ENCODE measurements around the gene CALHM5. TPM values are rescaled to one million over a fixed set of nuclear protein-coding genes. Genes with fewer than 3 reads are reported as not detected.

Gene CALHM5, protein sequence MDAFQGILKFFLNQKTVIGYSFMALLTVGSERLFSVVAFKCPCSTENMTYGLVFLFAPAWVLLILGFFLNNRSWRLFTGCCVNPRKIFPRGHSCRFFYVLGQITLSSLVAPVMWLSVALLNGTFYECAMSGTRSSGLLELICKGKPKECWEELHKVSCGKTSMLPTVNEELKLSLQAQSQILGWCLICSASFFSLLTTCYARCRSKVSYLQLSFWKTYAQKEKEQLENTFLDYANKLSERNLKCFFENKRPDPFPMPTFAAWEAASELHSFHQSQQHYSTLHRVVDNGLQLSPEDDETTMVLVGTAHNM
- not detected for polyA plus RNA-seq (ENCODE audit: low read depth in 6 of 6)

DNA sequence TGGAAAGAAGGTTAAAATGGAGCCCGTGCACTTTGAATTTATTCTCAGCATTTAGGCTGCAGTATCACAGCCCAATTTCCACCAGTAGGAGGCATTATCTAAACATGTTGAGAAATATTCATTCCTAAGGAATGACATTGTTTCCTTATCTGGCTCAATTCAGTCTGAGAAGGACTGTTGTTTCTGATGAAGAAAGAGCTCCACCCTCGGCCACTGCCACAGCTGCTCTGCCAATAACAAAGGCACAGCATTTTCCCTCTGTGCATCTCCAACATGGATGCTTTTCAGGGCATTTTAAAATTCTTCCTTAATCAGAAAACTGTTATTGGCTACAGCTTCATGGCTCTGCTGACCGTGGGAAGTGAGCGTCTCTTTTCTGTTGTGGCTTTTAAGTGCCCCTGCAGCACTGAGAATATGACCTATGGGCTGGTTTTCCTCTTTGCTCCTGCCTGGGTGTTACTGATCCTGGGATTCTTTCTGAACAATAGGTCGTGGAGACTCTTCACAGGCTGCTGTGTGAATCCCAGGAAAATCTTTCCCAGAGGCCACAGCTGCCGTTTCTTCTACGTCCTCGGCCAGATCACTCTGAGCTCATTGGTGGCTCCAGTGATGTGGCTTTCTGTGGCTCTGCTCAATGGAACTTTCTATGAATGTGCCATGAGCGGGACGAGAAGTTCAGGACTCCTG, at the start of gene CALHM5:
Gene CALHM5, plus strand, starts transcription at position 216 of the 687 bp plus-strand sequence. Its CDS starts 58 bp downstream, at position 274.
- Mint-ChIP-seq H3K4me1 (peaks cover 5 to 11% (median 10%) of the 10 kb centered on the region in 3 donors), H3K27ac (peak within 1 kb of the TSS in 1 of 6 donors; percentile 5), H3K36me3 (no peaks in the 10 kb centered on the region), H3K4me3 (no peak within 1 kb of the TSS), H3K27me3 (no peaks in the 10 kb centered on the region), H3K9me3 (peaks cover 0 to 11% (median 2%) of the 10 kb centered on the region in 7 donors)
- ATAC-seq (ENCODE audit: low read depth in 2 of 2) (no peak), DNase-seq (no peak)

DNA sequence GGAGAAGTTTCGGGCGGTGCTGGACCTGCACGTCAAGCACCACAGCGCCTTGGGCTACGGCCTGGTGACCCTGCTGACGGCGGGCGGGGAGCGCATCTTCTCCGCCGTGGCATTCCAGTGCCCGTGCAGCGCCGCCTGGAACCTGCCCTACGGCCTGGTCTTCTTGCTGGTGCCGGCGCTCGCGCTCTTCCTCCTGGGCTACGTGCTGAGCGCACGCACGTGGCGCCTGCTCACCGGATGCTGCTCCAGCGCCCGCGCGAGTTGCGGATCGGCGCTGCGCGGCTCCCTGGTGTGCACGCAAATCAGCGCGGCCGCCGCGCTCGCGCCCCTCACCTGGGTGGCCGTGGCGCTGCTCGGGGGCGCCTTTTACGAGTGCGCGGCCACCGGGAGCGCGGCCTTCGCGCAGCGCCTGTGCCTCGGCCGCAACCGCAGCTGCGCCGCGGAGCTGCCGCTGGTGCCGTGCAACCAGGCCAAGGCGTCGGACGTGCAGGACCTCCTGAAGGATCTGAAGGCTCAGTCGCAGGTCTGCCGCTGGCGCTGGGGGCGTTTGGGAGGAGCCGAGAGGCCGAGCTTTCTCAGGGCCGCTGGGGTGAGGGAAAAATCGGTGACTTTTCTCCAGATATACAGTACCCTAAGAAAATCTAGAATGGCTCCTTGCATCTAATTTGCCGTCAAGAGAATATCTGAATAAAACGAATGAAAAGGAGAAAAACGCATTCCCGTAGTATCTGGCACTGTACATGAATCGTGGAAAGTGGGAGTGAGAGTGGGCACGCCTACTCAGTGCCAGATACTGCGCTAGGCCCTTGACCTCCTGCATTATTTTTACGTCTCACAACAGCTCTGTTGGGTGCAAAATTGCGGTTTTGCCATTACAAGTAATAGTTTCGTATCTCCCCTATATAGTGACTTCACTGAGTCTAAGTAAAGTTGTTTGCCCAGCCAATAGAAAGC, 49.2 kb upstream of the CALHM5 start:
- H3K27me3 Mint-ChIP-seq, result no peaks in the 10 kb centered on the region
- H3K4me1 Mint-ChIP-seq, result peaks cover 33 to 59% (median 40%) of the 10 kb centered on the region in 3 donors
- H3K27ac Mint-ChIP-seq, result peak overlapping the region; percentile 93 to 98 (median 96)
- ATAC-seq (ENCODE audit: low read depth in 2 of 2) (peak; percentile 53 to 64), DNase-seq (peak; percentile 75)
- H3K9me3 Mint-ChIP-seq, result no peaks in the 10 kb centered on the region
- H3K4me3 Mint-ChIP-seq, result peak overlapping the region; percentile 87 to 98 (median 92)
- no peaks in the 10 kb centered on the region for H3K36me3 Mint-ChIP-seq

DNA sequence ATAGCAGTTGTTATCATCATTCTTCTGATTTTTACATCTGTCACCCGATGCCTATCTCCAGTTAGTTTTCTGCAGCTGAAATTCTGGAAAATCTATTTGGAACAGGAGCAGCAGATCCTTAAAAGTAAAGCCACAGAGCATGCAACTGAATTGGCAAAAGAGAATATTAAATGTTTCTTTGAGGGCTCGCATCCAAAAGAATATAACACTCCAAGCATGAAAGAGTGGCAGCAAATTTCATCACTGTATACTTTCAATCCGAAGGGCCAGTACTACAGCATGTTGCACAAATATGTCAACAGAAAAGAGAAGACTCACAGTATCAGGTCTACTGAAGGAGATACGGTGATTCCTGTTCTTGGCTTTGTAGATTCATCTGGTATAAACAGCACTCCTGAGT, 48.1 kb upstream of the CALHM5 start:
- DNase-seq (no peak), ATAC-seq (ENCODE audit: low read depth in 2 of 2) (no peak)
- Mint-ChIP-seq H3K36me3 (no peaks in the 10 kb centered on the region), H3K9me3 (no peaks in the 10 kb centered on the region), H3K4me1 (peaks cover 43 to 68% (median 48%) of the 10 kb centered on the region in 3 donors), H3K4me3 (peak overlapping the region; percentile 87 to 98 (median 92)), H3K27me3 (no peaks in the 10 kb centered on the region), H3K27ac (peak overlapping the region in 3 of 6 donors; percentile 71 to 95 (median 95))

DNA sequence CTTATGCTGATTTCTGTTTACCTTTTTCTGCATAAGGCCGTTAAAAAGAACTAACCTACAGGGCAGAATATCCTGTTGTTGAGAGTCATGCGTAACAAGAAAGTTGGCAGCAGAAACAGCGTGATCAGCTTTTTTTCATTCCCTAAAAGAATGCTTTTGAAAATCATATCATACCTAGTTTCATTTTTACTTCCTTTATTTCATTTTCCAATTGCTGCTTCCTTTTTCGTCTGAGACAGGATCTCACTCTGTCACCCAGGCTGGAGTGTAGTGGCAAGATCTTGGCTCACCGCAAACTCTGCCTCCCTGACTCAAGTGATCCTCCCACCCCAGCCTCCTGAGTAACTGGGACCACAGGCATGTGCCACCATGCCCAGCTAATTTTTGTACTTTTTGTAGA, 46.2 kb upstream of the CALHM5 start:
- H3K36me3 Mint-ChIP-seq, result no peaks in the 10 kb centered on the region
- DNase-seq (peak; percentile 83), ATAC-seq (ENCODE audit: low read depth in 2 of 2) (peak; percentile 76 to 84)
- H3K9me3 Mint-ChIP-seq, result peaks cover 0 to 2% (median 0%) of the 10 kb centered on the region in 7 donors
- H3K4me3 Mint-ChIP-seq, result peak overlapping the region in 6 of 8 donors; percentile 63 to 87 (median 84)
- H3K27ac Mint-ChIP-seq, result peak overlapping the region; percentile 88 to 97 (median 96)
- no peaks in the 10 kb centered on the region for H3K27me3 Mint-ChIP-seq
- H3K4me1 Mint-ChIP-seq, result peaks cover 43 to 63% (median 55%) of the 10 kb centered on the region in 3 donors

DNA sequence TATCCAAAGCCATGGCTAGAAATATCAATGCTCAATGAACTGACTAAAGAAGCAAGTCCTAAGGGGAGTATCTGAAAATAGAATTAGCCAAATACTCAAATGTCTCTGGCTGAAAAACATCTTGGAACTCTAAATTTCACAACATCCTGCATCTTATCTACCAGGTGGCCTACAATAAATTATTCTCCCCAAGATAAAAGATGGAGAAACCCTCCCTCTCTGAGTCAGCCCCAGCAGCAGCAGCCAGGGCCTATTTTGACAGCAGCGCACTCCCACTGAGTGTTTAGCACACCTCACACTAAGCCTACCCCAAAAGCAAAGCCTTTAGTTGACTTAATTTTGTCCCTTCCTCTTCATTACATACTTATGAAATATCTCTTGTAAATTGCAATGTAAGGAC, 44.3 kb upstream of the CALHM5 start:
- Mint-ChIP-seq H3K27ac (peak overlapping the region; percentile 88 to 96 (median 94)), H3K36me3 (no peaks in the 10 kb centered on the region), H3K4me3 (peak overlapping the region in 6 of 8 donors; percentile 22 to 78 (median 60)), H3K27me3 (no peaks in the 10 kb centered on the region), H3K9me3 (peaks cover 0 to 2% (median 0%) of the 10 kb centered on the region in 7 donors), H3K4me1 (peaks cover 31 to 50% (median 45%) of the 10 kb centered on the region in 3 donors)
- no peak for DNase-seq
- no peak for ATAC-seq (ENCODE audit: low read depth in 2 of 2)

DNA sequence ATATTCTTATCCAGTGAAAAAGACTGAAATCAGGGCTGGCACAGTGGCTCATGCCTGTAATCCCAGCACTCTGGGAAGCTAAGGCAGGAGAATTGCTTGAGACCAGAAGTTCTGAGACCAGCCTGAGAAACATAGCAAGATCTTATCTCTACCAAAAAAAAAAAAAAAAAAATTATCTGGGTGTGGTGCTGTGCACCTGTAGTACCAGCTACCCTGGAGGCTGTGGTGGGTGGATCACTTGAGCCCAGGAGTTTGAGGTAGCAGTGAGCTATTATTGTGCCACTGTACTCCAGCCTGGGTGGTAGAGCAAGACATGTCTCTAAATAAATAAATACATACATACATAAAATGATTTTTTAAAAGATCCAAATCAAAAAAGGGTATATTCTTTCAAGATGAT, 43.9 kb upstream of the CALHM5 start:
- ATAC-seq (ENCODE audit: low read depth in 2 of 2) (no peak), DNase-seq (no peak)
- H3K36me3 Mint-ChIP-seq, result no peaks in the 10 kb centered on the region
- H3K9me3 Mint-ChIP-seq, result peaks cover 0 to 2% (median 0%) of the 10 kb centered on the region in 7 donors
- H3K27me3 Mint-ChIP-seq, result no peaks in the 10 kb centered on the region
- H3K4me1 Mint-ChIP-seq, result peaks cover 31 to 48% (median 44%) of the 10 kb centered on the region in 3 donors
- H3K4me3 Mint-ChIP-seq, result peak overlapping the region in 7 of 8 donors; percentile 9 to 78 (median 38)
- peak overlapping the region; percentile 88 to 96 (median 94) for H3K27ac Mint-ChIP-seq

DNA sequence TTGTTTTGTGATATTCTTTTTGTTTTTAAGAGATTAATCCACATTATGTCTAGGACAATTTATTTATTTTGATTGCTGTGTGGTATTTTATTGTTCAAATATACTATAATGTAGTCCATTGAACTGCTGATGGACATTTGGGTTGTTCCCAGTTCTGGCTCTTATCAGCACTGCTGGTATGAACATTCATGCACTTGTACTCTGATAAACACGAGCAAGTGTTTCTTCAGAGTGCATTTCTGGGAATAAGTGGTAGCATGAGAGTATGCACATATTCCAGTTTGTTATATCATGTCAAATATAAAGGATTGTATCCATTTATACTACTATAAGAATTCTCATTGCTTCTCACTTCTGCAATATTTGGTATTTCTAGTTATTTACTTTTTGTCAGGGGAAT, 43.1 kb upstream of the CALHM5 start:
- Mint-ChIP-seq H3K9me3 (peaks cover 0 to 2% (median 0%) of the 10 kb centered on the region in 7 donors), H3K27ac (peak overlapping the region in 2 of 6 donors; percentile 53 to 95)

DNA sequence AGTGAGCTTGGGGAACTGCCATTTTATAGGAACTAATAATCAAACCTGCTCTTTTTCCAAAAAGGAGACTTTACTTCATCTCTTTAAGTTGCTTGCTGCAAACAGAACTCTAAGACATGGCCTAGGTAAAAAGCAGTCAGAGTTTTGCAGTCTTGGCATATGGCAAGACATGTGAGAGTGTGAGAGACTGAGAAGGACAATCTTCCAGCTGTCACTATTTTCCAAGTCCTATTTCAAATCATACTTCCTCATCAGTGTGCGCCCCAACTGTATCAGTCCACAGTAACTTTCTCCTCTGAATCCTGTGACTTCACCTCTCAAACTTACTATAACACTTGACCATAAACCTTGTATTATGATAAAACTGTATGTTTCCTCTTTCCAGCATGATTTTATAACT, 39.9 kb upstream of the CALHM5 start:
- Mint-ChIP-seq H3K27me3 (no peaks in the 10 kb centered on the region), H3K27ac (peak overlapping the region in 1 of 6 donors; percentile 39), H3K36me3 (no peaks in the 10 kb centered on the region), H3K4me1 (peaks cover 37 to 47% (median 41%) of the 10 kb centered on the region in 3 donors), H3K9me3 (peaks cover 0 to 4% (median 0%) of the 10 kb centered on the region in 7 donors), H3K4me3 (no peak overlapping the region)
- ATAC-seq (ENCODE audit: low read depth in 2 of 2) (no peak), DNase-seq (no peak)

More for the DNA sequence above, 43.1 kb upstream of the CALHM5 start:
- no peak for DNase-seq
- Mint-ChIP-seq H3K36me3 (no peaks in the 10 kb centered on the region), H3K4me1 (peaks cover 31 to 42% (median 41%) of the 10 kb centered on the region in 3 donors), H3K4me3 (peak overlapping the region in 1 of 8 donors; percentile 55), H3K27me3 (no peaks in the 10 kb centered on the region)
- ATAC-seq (ENCODE audit: low read depth in 2 of 2), result no peak

DNA sequence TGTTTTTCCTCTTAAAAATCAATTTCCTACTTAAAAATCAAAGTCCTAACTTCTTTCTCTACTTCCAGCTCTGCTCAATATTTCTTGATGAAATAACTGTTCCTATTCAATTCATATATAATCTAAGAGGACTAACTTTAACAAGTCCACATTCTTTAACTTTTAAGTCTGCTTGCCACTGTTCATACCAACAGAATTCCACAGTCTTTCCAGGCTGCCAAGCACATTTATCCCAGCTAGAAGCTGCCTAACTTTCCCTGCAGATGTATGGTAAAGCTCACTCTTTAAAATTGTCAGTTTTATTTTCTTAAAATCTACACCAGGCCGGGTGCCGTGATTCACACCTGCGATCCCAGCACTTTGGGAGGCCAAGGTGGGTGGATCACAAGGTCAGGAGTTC, 38.7 kb upstream of the CALHM5 start:
- Mint-ChIP-seq H3K4me3 (no peak overlapping the region), H3K4me1 (peaks cover 33 to 41% (median 37%) of the 10 kb centered on the region in 3 donors)
- ATAC-seq (ENCODE audit: low read depth in 2 of 2), result no peak

DNA sequence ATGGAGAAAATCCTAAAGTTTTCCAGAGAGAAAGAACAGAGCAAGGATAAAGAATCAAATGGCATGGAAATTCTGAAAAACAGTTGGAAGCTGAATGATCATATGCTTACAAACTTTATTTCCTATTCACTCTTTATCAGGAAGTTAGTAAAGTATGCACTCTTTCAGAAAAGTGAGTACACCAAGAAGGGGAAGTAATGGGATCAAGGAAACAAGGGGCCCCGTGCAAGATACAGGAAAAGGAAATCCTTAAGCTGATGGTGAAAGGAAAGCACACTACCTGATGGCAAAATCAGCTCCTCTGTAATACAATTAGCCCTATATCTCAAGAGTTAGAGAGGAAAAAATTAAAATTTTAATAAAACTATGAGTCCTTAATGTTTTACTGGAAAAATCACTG, 36.3 kb upstream of the CALHM5 start:
- peaks cover 25 to 37% (median 27%) of the 10 kb centered on the region in 3 donors for H3K4me1 Mint-ChIP-seq
- peaks cover 0 to 7% (median 3%) of the 10 kb centered on the region in 7 donors for H3K9me3 Mint-ChIP-seq
- H3K27ac Mint-ChIP-seq, result peak overlapping the region in 5 of 6 donors; percentile 22 to 92 (median 86)
- no peaks in the 10 kb centered on the region for H3K27me3 Mint-ChIP-seq
- peak overlapping the region; percentile 20 to 85 (median 71) for H3K4me3 Mint-ChIP-seq
- ATAC-seq (ENCODE audit: low read depth in 2 of 2) (no peak), DNase-seq (no peak)
- no peaks in the 10 kb centered on the region for H3K36me3 Mint-ChIP-seq

More for the DNA sequence above, 38.7 kb upstream of the CALHM5 start:
- no peaks in the 10 kb centered on the region for H3K27me3 Mint-ChIP-seq
- DNase-seq, result no peak
- H3K36me3 Mint-ChIP-seq, result no peaks in the 10 kb centered on the region
- peaks cover 0 to 8% (median 0%) of the 10 kb centered on the region in 7 donors for H3K9me3 Mint-ChIP-seq
- H3K27ac Mint-ChIP-seq, result peak overlapping the region in 1 of 6 donors; percentile 29

DNA sequence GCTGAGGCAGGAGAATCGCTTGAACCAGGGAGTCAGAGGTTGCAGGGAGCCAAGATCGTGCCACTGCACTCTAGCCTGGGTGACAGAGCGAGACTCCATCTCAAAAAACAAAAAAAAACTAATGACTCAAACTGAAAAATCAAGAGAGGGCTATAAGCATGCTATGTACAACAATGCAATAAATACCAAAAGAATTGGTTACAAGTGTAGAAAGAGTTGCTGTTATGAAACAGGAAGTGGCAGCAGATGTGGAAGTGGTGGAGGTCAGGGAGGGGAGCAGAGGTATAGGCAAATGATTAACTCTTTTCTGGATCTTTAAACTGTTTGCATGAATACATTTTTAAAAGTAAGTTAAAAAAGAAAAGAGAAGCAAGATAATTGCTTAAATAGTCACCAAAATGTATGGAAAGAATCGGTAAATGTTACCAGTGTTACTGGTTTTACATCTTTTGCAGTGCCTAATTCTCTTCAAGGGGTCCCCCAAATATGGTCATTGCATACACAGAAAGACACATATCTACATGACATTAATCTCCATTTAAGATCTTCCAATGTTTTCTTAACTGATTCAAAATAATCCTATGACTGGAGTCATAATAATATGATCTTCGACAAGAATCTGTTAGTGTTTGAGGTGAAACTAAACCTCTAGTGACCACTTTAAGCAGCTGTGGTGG, 35.3 kb upstream of the CALHM5 start:
- Mint-ChIP-seq H3K27ac (peak overlapping the region; percentile 30 to 92 (median 82)), H3K4me3 (peak overlapping the region; percentile 5 to 85 (median 71)), H3K27me3 (no peaks in the 10 kb centered on the region), H3K4me1 (peaks cover 25 to 37% (median 27%) of the 10 kb centered on the region in 3 donors), H3K36me3 (no peaks in the 10 kb centered on the region), H3K9me3 (peaks cover 0 to 7% (median 3%) of the 10 kb centered on the region in 7 donors)
- DNase-seq (peak; percentile 76), ATAC-seq (ENCODE audit: low read depth in 2 of 2) (peak; percentile 99 to 100)

DNA sequence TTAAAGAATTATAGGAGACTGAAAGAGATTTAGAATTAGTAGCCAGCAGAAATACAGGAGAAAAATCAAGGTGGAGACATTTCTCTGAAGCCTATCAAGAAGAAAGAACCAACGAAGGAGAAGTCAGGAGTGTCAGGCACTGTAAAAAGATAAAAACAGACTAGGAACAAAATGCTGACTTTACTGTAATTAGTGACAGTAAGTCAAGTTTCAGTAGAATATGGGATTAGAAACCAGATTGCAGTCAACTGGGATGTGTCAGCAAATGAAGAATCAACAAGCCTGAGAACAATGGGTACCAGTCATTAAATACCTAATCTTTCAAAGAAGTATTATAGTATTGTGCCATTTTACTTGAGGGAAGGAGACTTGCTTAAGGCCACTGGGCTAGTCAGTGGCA, 28.7 kb upstream of the CALHM5 start:
- H3K27me3 Mint-ChIP-seq, result peaks cover 0 to 5% (median 0%) of the 10 kb centered on the region in 3 donors
- DNase-seq (no peak), ATAC-seq (ENCODE audit: low read depth in 2 of 2) (no peak)
- H3K4me3 Mint-ChIP-seq, result no peak overlapping the region
- no peaks in the 10 kb centered on the region for H3K4me1 Mint-ChIP-seq
- H3K9me3 Mint-ChIP-seq, result peaks cover 0 to 4% (median 0%) of the 10 kb centered on the region in 7 donors
- no peaks in the 10 kb centered on the region for H3K36me3 Mint-ChIP-seq
- peak overlapping the region in 1 of 6 donors; percentile 50 for H3K27ac Mint-ChIP-seq
